Stomach (tissue), 4 donors: Measurements from ENCODE around the gene CLEC4D.

Source experiments
- CTCF ChIP-seq, 7 experiments: fragments of 450-650 bp in 4 of 7; fragments of 200-600 bp in 3 of 7; sonication (generic) in 3 of 7; IDR thresholded peaks; one replicate each; pipeline ENCODE4 v1.5.1; 2016 to 2019; ENCODE audit warnings: antibody characterized with exemption in 7 of 7, control low read depth in 2 of 7, mild to moderate bottlenecking in 1 of 7
- POLR2A ChIP-seq, 4 donors: fragments of 450-650 bp; IDR thresholded peaks; one replicate each; pipeline ENCODE4 v1.6.1; 2016; ENCODE audit warnings: antibody characterized with exemption in 4 of 4, control low read depth in 2 of 4, mild to moderate bottlenecking in 1 of 4, moderate library complexity in 1 of 4
- POLR2AphosphoS5 ChIP-seq, 3 donors: sonication (generic); formaldehyde crosslinking; IDR thresholded peaks; one replicate each; pipeline ENCODE4 v1.6.1; 2016; ENCODE audit warnings: antibody characterized with exemption in 3 of 3

- no peak for TF ChIP-seq CTCF (IDR thresholded peaks at IDR 0.05)
- TF ChIP-seq POLR2A (IDR thresholded peaks at IDR 0.05): no peak
- no peak for TF ChIP-seq POLR2AphosphoS5 (IDR thresholded peaks at IDR 0.05)
Observed at GRCh38 chr12:8549381-8549780, 36.1 kb downstream of the CLEC4D start.
